Endothelial cell of umbilical vein (primary cell): ENCODE results near the gene CEP350. TPM values are rescaled to one million over a fixed set of nuclear protein-coding genes. Genes with fewer than 3 reads are reported as not detected.

Experiments used
- BruUV-seq: library from RNA; stranded (reverse); fragments of 400-500 nt; replicated peaks from 2 replicates; lab custom pipeline; 2021; lab: Mats Ljungman, UMichigan
- CTCF ChIA-PET: fragments of 300-600, 350-600 bp; sonication (Branson Sonifier 250); formaldehyde crosslinking; loops from one replicate; lab custom pipeline; 2021; ENCODE audit warnings: antibody characterized with exemption, inconsistent platforms; lab: Charles Lee
- POLR2A ChIA-PET: fragments of 300-600, 350-600 bp; sonication (Branson Sonifier 250); formaldehyde crosslinking; loops from one replicate; lab custom pipeline; 2021; ENCODE audit warnings: antibody characterized with exemption, inconsistent platforms; lab: Charles Lee
- DNase-seq: peaks from one replicate; pipeline ENCODE4 v3.0.0-alpha.2; 2011; ENCODE audit warnings: low read depth, low spot score
- FAIRE-seq: peaks from 2 replicates; lab custom pipeline; 2011; peaks lifted over from hg19 to GRCh38; lab: Jason Lieb, UNC
- H2AFZ ChIP-seq: 2 replicates; pipeline ENCODE4 v1.6.0; 2012; ENCODE audit warnings: low read depth, low read length, control low read depth, inconsistent platforms
- H3K27ac ChIP-seq: 2 replicates; pipeline ENCODE4 v1.5.1; 2011; ENCODE audit warnings: low read depth, mild to moderate bottlenecking, control low read depth, low read length, moderate library complexity; ENCODE audit not compliant: insufficient read depth
- H3K27me3 ChIP-seq, 2 experiments: 2 replicates each; pipeline versions ENCODE4 v1.6.0 to v1.6.1; 2011; ENCODE audit warnings: low read length in 2 of 2, mixed read lengths in 1 of 2; ENCODE audit not compliant: control insufficient read depth in 2 of 2, insufficient read depth in 2 of 2
- H3K36me3 ChIP-seq, 2 experiments: 2 replicates in 1 of 2; 3 replicates in 1 of 2; pipeline ENCODE4 v1.5.1; 2011; ENCODE audit warnings: low read length in 2 of 2, mild to moderate bottlenecking in 1 of 2, moderate library complexity in 1 of 2; ENCODE audit not compliant: control insufficient read depth in 2 of 2, insufficient read depth in 2 of 2; ENCODE audit errors: extremely low read depth in 1 of 2
- H3K4me1 ChIP-seq: 3 replicates; pipeline ENCODE4 v1.5.1; 2011; ENCODE audit warnings: mild to moderate bottlenecking, low read length; ENCODE audit not compliant: control insufficient read depth, insufficient read depth; ENCODE audit errors: extremely low read depth
- H3K4me2 ChIP-seq: 2 replicates; pipeline ENCODE4 v1.6.1; 2011; ENCODE audit warnings: low read length, control low read depth, mixed read lengths; ENCODE audit not compliant: insufficient read depth
- H3K4me3 ChIP-seq, 3 experiments: fragments of 200-600 bp in 1 of 3; sonication (generic), shearing (Covaris generic) in 1 of 3; replicated peaks in 1 of 3; 2 replicates each; pipeline ENCODE4 v1.5.1; 2011 to 2016; ENCODE audit warnings: control low read depth in 3 of 3, low read length in 3 of 3, mild to moderate bottlenecking in 2 of 3, inconsistent platforms in 1 of 3, low read depth in 1 of 3, moderate library complexity in 1 of 3; ENCODE audit not compliant: insufficient read depth in 1 of 3
- H3K79me2 ChIP-seq: 2 replicates; pipeline ENCODE4 v1.6.0; 2012; ENCODE audit warnings: low read length, inconsistent platforms; ENCODE audit not compliant: control insufficient read depth, insufficient read depth
- H3K9ac ChIP-seq: replicated peaks from 2 replicates; pipeline ENCODE3; 2011; ENCODE audit warnings: low read length, control low read depth; ENCODE audit not compliant: insufficient read depth; ENCODE audit errors: extremely low read depth
- H3K9me1 ChIP-seq: replicated peaks from 3 replicates; pipeline ENCODE4 v1.6.0; 2011; ENCODE audit warnings: mild to moderate bottlenecking, low read length; ENCODE audit not compliant: control insufficient read depth, insufficient read depth; ENCODE audit errors: extremely low read depth
- H3K9me3 ChIP-seq: replicated peaks from 2 replicates; pipeline ENCODE4 v1.5.1; 2012; ENCODE audit warnings: low read length, inconsistent platforms; ENCODE audit not compliant: control insufficient read depth, insufficient read depth
- H4K20me1 ChIP-seq: replicated peaks from 2 replicates; pipeline ENCODE3; 2011; ENCODE audit warnings: mild to moderate bottlenecking, low read length; ENCODE audit not compliant: control insufficient read depth, insufficient read depth; ENCODE audit errors: extremely low read depth
- EZH2 ChIP-seq: IDR thresholded peaks from 2 replicates; pipeline ENCODE4 v1.6.1; 2012; ENCODE audit warnings: borderline replicate concordance, low read depth, mild to moderate bottlenecking, moderate library complexity, low read length, inconsistent platforms; ENCODE audit not compliant: severe bottlenecking
- FOS ChIP-seq: IDR thresholded peaks from 2 replicates; pipeline ENCODE4 v1.6.1; 2011; ENCODE audit warnings: mild to moderate bottlenecking, low read length, moderate library complexity, borderline replicate concordance; ENCODE audit not compliant: insufficient read depth
- GATA2 ChIP-seq: IDR thresholded peaks from 2 replicates; pipeline ENCODE4 v1.7.0; 2011; ENCODE audit warnings: low read depth, mild to moderate bottlenecking, moderate library complexity, mixed read lengths, low read length; ENCODE audit not compliant: insufficient read length, insufficient read depth
- MYC ChIP-seq: IDR thresholded peaks from one replicate; pipeline ENCODE4 v1.6.1; 2011; ENCODE audit warnings: mild to moderate bottlenecking, low read depth, low read length
- POLR2AphosphoS5 ChIP-seq: IDR thresholded peaks from 2 replicates; pipeline ENCODE4 v1.6.1; 2012; ENCODE audit warnings: low read depth, mild to moderate bottlenecking, control low read depth, low read length, moderate library complexity; ENCODE audit not compliant: insufficient read depth
- dilution Hi-C: fragments of 300-500 bp; cut with MboI; formaldehyde crosslinking; loops from one replicate; pipeline ENCODE4 v1.15.0; 2019; ENCODE audit warnings: low sequenced_read_pairs; ENCODE audit not compliant: extremely low pct_ligation_motif_present
- intact Hi-C: fragments of 100-400 bp; cut with micrococcal nuclease; formaldehyde crosslinking; loops from one replicate; pipeline ENCODE4 v1.10.0; 2022
- polyA plus RNA-seq, 4 experiments: library from polyadenylated mRNA; depleted of rRNA in 3 of 4; stranded (reverse) in 3 of 4; unstranded in 1 of 4; fragments of >200 nt; gene quantifications; 2 replicates each; pipeline versions ENCODE4 v1.2.1 to v1.2.3, GENCODE V29; 2011 to 2012; ENCODE audit warnings: missing spikeins in 1 of 4
- total RNA-seq: library from RNA; stranded (reverse); gene quantifications from 2 replicates; pipeline ENCODE4 v1.2.3, GENCODE V29; 2021
- TF ChIP-seq, protein P1 (sequence below), 2 donors: IDR thresholded peaks; 1 replicate in 1 of 2; 2 replicates in 1 of 2; pipeline ENCODE4 v1.5.1; 2011; ENCODE audit warnings: low read length in 2 of 2, mild to moderate bottlenecking in 2 of 2, moderate library complexity in 2 of 2, control low read depth in 1 of 2, inconsistent platforms in 1 of 2, low read depth in 1 of 2; ENCODE audit not compliant: insufficient read depth in 1 of 2; ENCODE audit errors: extremely low read depth in 1 of 2
- TF ChIP-seq, protein P2 (sequence below): IDR thresholded peaks from 2 replicates; pipeline ENCODE4 v1.6.1; 2011; ENCODE audit not compliant: insufficient read depth, insufficient read length

The CEP350 gene
- total and polyA plus RNA-seq, 2 donors (not counting 3 experiments of a cell fraction or from before 2014, with no cell fraction given) = 4.8 to 30.1 TPM

- Histone ChIP-seq H3K4me2 (no peak overlapping the region), H3K4me1 (no peaks in the 10 kb centered on the region), H3K4me3 (no peak overlapping the region), H3K9ac (no peak overlapping the region), H3K27ac (no peak overlapping the region), H3K9me3 (no peaks in the 10 kb centered on the region), H3K27me3 (no peaks in the 10 kb centered on the region), H3K36me3 (peaks cover 8 to 11% of the 10 kb centered on the region in 2 experiments), H3K9me1 (no peaks in the 10 kb centered on the region), H2AFZ (no peak overlapping the region), H3K79me2 (no peaks in the 10 kb centered on the region), H4K20me1 (no peaks in the 10 kb centered on the region)
- no TSS peak for BruUV-seq
- CTCF ChIA-PET = interaction anchor here (0.6 to 1.6 kb wide), 2 partner anchors 56 to 104 kb away, joined by 3 to 4 read pairs; no protein-coding TSS in a partner anchor
- DNase-seq = no peak
- POLR2A ChIA-PET = no interaction called here
- no peak for FAIRE-seq
- intact Hi-C loops (no loop called here), dilution Hi-C loops (no loop called here)
- no peak for TF ChIP-seq EZH2
- no peak for TF ChIP-seq POLR2AphosphoS5
- no peak for TF ChIP-seq FOS
- TF ChIP-seq, protein P1, sequence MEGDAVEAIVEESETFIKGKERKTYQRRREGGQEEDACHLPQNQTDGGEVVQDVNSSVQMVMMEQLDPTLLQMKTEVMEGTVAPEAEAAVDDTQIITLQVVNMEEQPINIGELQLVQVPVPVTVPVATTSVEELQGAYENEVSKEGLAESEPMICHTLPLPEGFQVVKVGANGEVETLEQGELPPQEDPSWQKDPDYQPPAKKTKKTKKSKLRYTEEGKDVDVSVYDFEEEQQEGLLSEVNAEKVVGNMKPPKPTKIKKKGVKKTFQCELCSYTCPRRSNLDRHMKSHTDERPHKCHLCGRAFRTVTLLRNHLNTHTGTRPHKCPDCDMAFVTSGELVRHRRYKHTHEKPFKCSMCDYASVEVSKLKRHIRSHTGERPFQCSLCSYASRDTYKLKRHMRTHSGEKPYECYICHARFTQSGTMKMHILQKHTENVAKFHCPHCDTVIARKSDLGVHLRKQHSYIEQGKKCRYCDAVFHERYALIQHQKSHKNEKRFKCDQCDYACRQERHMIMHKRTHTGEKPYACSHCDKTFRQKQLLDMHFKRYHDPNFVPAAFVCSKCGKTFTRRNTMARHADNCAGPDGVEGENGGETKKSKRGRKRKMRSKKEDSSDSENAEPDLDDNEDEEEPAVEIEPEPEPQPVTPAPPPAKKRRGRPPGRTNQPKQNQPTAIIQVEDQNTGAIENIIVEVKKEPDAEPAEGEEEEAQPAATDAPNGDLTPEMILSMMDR (IDR thresholded peaks at IDR 0.05; ENCODE audit: extremely low read depth in 1 of 2, insufficient read depth in 1 of 2, low read depth in 1 of 2, low read length in 2 of 2) = no peak
- TF ChIP-seq MYC = no peak
- TF ChIP-seq, protein P2, sequence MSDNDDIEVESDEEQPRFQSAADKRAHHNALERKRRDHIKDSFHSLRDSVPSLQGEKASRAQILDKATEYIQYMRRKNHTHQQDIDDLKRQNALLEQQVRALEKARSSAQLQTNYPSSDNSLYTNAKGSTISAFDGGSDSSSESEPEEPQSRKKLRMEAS = no peak
- no peak for TF ChIP-seq GATA2
These were observed 110.8 kb downstream of the CEP350 start for GRCh38 chr1:180065408-180065807.
